Eye (tissue), 1 donor: Measurements from ENCODE around the gene HSD17B2.
"Not testable (repeated sequence)": the region's sequence is repeated elsewhere in the genome, so short reads cannot be mapped to it uniquely, and the experiment has no call there.

Experiments
- DNase-seq: peaks from one replicate; pipeline ENCODE4 v3.0.0-alpha.2; 2015

The HSD17B2 gene

GRCh38 chr16:82034981-82035612, at the start of gene HSD17B2:
Gene HSD17B2, plus strand, starts transcription at chr16:82035253. Its CDS starts 172 bp downstream, at chr16:82035425.
- DNase-seq, result peak; percentile 37

GRCh38 chr16:81987121-81987520, 47.9 kb upstream of the HSD17B2 start:
- no peak for DNase-seq

- DNase-seq, result no peak
These were observed 47.3 kb upstream of the HSD17B2 start for GRCh38 chr16:81987706-81988105.

- peak; percentile 26 for DNase-seq
These were observed 42.2 kb upstream of the HSD17B2 start for GRCh38 chr16:81992859-81993258.

GRCh38 chr16:81994485-81994884, 40.6 kb upstream of the HSD17B2 start:
- DNase-seq, result no peak

GRCh38 chr16:81995651-81996050, 39.4 kb upstream of the HSD17B2 start:
- no peak for DNase-seq

GRCh38 chr16:81996664-81997509, 38.2 kb upstream of the HSD17B2 start:
- DNase-seq, result no peak

GRCh38 chr16:81997738-81998137, 37.3 kb upstream of the HSD17B2 start:
- DNase-seq, result peak; percentile 21

- DNase-seq, result no peak
These were observed 32.2 kb upstream of the HSD17B2 start for GRCh38 chr16:82002831-82003230.

GRCh38 chr16:82004601-82005000, 30.5 kb upstream of the HSD17B2 start:
- DNase-seq, result peak; percentile 66

- DNase-seq, result peak; percentile 91
These were observed 29.8 kb upstream of the HSD17B2 start for GRCh38 chr16:82005027-82005830.

GRCh38 chr16:82006036-82006435, 29.0 kb upstream of the HSD17B2 start:
- no peak for DNase-seq

GRCh38 chr16:82007189-82007588, 27.9 kb upstream of the HSD17B2 start:
- no peak for DNase-seq

GRCh38 chr16:82008957-82009592, 26.0 kb upstream of the HSD17B2 start:
- DNase-seq, result no peak

- not testable (repeated sequence) for DNase-seq
These were observed 25.3 kb upstream of the HSD17B2 start for GRCh38 chr16:82009789-82010188.

GRCh38 chr16:82010649-82011048, 24.4 kb upstream of the HSD17B2 start:
- no peak for DNase-seq

GRCh38 chr16:82011199-82011641, 23.8 kb upstream of the HSD17B2 start, which contains the start of gene SDR42E1:
Gene SDR42E1, minus strand, starts transcription at chr16:82011470. Its CDS starts 10,612 bp downstream, at chr16:82000858.
- no peak for DNase-seq

- no peak for DNase-seq
These were observed 21.9 kb upstream of the HSD17B2 start for GRCh38 chr16:82013139-82013538.

- no peak for DNase-seq
These were observed 18.8 kb upstream of the HSD17B2 start for GRCh38 chr16:82016263-82016662.

- peak; percentile 45 for DNase-seq
These were observed 18.1 kb upstream of the HSD17B2 start for GRCh38 chr16:82016964-82017363.

- DNase-seq, result peak; percentile 53
These were observed 17.0 kb upstream of the HSD17B2 start for GRCh38 chr16:82017911-82018568.

- no peak for DNase-seq
These were observed 15.5 kb upstream of the HSD17B2 start for GRCh38 chr16:82019535-82019934.
